ENCODE data around the gene PRKD2.
A peak's percentile ranks its signal among the peaks of the same experiment; 100 is the strongest.

DNA sequence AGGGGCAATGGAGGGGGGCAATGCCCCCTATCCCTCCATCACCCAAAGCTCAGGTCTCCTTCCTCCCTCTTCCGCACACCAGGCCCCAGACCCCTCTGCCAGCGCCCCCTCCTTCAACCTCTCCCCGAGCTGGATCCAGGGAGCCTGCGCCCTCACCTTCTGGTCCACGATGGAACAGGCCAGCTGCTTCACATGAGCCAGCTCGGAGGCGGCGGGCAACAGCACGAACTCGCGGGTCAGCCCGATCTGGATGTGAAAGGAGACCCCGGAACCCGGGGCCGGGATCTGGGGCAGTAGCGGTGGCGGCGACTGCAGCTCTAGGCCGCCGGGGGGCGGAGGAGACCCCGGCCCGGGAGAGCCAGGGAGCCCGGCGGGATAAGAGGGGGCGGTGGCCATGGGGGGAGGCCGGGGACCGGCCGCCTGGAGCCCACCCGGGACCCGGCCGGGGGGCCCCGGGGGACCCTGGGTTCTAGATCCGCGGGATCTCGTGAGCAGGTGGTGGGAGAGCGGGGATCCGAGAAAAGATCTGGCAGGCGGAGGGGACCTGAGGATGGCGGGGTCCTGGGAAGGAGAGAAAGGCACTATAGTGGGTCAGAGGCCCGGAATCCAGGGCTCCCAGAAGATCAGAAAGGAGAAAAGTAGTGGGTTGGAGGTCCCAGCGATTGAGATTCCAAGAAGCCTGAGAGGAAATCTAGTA, 791 bp downstream of the PRKD2 start:
- TF ChIP-seq, protein P1, sequence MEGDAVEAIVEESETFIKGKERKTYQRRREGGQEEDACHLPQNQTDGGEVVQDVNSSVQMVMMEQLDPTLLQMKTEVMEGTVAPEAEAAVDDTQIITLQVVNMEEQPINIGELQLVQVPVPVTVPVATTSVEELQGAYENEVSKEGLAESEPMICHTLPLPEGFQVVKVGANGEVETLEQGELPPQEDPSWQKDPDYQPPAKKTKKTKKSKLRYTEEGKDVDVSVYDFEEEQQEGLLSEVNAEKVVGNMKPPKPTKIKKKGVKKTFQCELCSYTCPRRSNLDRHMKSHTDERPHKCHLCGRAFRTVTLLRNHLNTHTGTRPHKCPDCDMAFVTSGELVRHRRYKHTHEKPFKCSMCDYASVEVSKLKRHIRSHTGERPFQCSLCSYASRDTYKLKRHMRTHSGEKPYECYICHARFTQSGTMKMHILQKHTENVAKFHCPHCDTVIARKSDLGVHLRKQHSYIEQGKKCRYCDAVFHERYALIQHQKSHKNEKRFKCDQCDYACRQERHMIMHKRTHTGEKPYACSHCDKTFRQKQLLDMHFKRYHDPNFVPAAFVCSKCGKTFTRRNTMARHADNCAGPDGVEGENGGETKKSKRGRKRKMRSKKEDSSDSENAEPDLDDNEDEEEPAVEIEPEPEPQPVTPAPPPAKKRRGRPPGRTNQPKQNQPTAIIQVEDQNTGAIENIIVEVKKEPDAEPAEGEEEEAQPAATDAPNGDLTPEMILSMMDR (IDR thresholded peaks at IDR 0.05), result peak; percentile 59
- TF ChIP-seq EZH2 (IDR thresholded peaks at IDR 0.05), result no peak
- TF ChIP-seq EZH2phosphoT487 (IDR thresholded peaks at IDR 0.05), result no peak
